Measurements from ENCODE around the gene ARTN.

The ARTN gene

DNA sequence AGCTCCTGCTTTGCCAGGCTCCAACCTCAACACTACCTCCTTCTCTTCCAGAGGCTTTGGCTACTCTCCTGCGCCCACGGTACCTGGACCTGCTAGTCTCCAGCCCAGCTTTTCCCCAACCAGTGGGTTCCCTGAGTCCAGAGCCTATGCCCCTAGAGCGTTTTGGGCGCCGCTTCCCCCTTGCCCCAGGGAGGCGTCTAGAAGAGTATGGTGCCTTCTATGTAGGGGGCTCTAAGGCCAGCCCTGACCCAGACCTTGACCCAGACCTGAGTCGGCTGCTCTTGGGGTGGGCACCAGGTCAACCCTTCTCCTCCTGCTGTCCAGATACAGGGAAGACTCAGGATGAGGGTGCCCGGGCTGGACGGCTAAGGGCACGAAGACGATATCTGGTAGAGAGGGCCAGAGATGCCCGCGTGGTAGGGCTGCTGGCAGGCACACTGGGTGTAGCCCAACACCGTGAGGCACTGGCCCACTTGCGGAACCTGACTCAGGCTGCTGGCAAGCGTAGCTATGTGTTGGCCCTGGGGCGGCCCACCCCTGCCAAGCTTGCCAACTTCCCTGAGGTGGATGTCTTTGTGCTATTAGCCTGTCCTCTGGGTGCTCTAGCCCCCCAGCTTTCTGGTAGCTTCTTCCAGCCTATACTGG is 37.9 kb downstream of the ARTN start:
- DNase-seq (ENCODE audit: low spot score): no peak

GRCh38 chr1:43973981-43974442 is 40.4 kb downstream of the ARTN start:
- DNase-seq (ENCODE audit: low spot score): no peak

DNA sequence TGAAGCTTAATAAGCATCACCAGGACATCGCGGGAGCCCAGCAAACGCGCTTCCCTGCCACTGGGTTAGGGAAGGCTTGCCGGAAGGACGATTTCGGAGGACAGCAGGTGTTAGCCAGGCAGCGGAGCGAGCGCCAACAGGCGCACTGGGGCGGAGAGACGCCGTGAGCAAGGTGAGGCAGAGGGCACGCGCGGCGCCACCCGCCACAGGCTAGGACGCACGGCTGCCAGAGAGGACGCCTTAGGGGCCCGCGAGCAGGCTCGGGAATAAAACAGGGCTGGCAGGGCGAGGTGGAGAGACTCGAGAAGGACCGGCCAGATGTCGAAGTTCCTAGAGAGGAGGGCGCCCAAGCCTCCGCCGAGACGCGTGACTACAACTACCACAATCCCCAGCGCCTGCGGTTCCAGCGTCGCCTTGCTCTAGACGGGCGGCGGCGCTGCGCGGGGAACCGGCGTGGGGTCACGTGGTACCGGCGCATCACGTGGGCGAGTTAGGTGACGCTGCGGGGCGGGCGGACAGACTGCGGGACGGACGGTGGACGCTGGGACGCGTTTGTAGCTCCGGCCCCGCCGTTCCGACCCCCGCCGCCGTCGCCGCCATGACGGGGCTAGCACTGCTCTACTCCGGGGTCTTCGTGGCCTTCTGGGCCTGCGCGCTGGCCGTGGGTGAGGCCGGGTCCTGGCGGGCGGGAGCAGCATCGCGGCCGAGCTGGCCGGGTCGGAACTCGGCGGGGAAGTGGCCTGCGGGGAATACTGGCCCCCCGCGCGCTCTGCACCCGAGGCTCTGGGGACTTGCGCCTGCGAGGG is 41.0 kb downstream of the ARTN start, which contains the start of gene ATP6V0B:
TSS of gene ATP6V0B (plus strand) at position 518 of the 806 bp plus-strand sequence. CDS start at position 599, 81 bp downstream.
- DNase-seq (ENCODE audit: low spot score): peak; percentile 94

GRCh38 chr1:43975249-43975961 is 41.8 kb downstream of the ARTN start:
- DNase-seq (ENCODE audit: low spot score): peak; percentile 73

DNA sequence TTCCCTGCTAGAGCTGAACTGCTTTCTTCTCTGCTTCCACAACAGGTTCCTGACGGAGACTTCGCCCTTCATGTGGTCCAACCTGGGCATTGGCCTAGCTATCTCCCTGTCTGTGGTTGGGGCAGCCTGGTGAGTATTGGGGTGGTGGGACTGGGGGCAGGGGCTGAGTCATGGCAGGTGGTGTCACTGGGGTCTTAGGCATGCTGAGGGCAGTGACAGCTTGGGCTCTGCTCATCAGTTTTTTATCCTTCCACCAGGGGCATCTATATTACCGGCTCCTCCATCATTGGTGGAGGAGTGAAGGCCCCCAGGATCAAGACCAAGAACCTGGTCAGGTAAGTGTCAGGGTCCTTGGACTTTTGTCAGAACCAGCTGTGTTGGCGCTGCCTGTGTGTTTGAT is 42.4 kb downstream of the ARTN start:
- no peak for DNase-seq (ENCODE audit: low spot score)

DNA sequence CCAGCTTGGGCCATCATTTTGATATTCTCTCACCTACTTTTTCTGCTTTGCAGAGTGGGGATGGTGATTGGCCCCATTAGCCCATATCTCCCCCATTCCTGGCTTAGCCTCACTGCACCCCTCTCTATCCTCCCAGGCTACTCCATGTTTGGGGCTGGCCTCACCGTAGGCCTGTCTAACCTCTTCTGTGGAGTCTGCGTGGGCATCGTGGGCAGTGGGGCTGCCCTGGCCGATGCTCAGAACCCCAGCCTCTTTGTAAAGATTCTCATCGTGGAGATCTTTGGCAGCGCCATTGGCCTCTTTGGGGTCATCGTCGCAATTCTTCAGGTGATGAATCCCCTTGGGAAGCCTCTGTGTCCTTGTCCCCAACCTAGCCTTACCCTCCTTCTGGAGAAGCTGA is 43.3 kb downstream of the ARTN start:
- no peak for DNase-seq (ENCODE audit: low spot score)

GRCh38 chr1:43977376-43978263 is 44.0 kb downstream of the ARTN start:
- no peak for DNase-seq (ENCODE audit: low spot score)

DNA sequence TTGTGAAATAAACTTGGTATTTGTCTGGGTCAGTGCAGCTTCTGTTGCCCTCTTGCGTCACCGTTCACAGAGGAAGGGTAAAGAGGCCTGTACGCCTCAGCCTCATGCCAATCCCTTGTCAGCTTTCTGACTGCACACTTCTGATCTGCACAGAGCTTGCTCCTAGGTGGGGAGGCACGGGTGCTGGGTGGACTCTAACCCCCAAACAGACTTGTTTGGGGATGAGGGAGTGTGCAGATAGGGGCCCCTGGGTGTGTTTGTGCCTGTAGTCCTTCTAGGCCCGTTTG is 44.6 kb downstream of the ARTN start:
- DNase-seq (ENCODE audit: low spot score): no peak

DNA sequence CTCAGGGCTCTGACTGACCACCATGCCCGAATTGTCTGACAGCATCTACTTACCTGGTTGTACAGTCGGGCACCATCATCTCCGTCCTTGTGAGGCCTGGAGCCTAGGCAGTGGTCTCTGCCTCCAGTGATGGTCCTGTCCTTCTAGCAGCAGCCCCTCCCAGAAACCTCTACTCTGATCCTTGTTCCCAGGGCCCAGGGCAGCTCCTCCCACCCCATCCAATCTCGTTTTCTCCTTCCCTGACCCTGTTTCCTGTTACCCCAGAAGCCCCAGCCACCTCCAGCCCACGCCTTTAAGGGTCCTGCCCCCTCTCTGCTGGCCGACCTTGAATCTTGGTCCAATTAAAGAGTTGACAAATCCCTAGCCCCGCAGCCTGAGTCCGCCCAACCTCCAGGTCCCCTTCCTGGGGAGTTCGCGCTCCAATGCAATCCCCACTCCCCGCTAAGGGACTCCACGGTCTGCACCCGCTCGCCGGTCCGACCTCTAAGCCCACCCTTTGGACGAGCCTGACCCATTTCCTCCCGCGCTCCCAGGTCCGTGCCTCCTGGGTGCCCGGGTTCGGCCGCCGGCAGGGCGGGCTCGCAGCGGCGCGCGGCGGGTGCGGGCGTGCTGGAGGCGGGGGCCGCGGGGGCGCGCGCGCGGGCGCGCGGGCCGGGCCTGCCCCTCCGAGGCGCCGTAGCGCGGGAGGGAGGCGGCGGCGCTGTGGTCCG is 45.1 kb downstream of the ARTN start, which contains the start of gene B4GALT2:
TSS of gene B4GALT2 (plus strand) at position 660 of the 710 bp plus-strand sequence. CDS start 1,951 bp downstream, outside the sequence.
- peak; percentile 77 for DNase-seq (ENCODE audit: low spot score)

- DNase-seq (ENCODE audit: low spot score): no peak
Observed at GRCh38 chr1:43979261-43979527, 45.6 kb downstream of the ARTN start.

DNA sequence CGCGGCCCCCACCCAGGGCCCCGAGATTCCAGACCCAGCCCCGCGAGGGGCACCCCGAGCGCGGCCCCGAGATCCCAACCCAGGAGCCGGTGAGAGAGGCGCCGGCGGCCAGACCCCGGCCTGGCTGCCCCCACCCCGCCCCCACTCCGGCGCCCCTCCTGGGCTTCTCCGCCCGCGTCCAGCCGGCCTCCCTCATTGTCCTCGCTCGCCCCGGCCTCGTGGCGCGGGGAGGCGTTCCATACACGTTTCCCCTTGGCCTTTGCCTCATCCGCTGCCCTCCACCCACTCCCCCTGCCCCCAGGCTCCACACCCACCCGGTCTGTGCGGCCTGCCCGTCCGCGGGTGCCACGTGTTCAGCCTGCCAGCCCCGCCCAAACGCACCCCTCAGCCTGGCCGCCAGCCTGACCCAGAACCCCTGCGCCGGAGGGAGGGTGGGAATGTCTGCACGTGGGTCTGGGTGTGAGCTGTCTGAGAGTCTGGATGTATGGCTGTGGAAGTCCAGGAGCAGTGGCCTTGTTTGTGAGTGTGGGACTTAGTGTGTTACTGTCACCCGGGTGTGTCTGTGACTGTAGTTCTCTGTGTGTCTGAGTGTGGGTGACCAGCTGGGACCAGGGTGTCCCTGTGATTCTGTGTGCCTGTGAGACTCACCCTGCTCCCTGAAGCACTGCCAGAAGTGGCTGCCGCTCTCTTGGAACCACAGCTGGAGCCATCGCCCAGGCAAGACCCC is 46.1 kb downstream of the ARTN start:
- DNase-seq (ENCODE audit: low spot score): no peak

- no peak for DNase-seq (ENCODE audit: low spot score)
Observed at GRCh38 chr1:43980255-43981134, 46.9 kb downstream of the ARTN start.

DNA sequence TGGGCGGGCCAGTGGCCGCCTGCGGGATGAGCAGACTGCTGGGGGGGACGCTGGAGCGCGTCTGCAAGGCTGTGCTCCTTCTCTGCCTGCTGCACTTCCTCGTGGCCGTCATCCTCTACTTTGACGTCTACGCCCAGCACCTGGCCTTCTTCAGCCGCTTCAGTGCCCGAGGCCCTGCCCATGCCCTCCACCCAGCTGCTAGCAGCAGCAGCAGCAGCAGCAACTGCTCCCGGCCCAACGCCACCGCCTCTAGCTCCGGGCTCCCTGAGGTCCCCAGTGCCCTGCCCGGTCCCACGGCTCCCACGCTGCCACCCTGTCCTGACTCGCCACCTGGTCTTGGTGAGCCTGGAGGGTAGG is 47.5 kb downstream of the ARTN start:
- DNase-seq (ENCODE audit: low spot score): no peak

GRCh38 chr1:43981636-43982035 is 48.0 kb downstream of the ARTN start:
- no peak for DNase-seq (ENCODE audit: low spot score)

GRCh38 chr1:43982241-43982640 is 48.6 kb downstream of the ARTN start:
- no peak for DNase-seq (ENCODE audit: low spot score)

- no peak for DNase-seq (ENCODE audit: low spot score)
Observed at GRCh38 chr1:43982808-43983207, 49.2 kb downstream of the ARTN start.

GRCh38 chr1:43983253-43983899 is 49.8 kb downstream of the ARTN start:
- DNase-seq (ENCODE audit: low spot score): no peak

DNA sequence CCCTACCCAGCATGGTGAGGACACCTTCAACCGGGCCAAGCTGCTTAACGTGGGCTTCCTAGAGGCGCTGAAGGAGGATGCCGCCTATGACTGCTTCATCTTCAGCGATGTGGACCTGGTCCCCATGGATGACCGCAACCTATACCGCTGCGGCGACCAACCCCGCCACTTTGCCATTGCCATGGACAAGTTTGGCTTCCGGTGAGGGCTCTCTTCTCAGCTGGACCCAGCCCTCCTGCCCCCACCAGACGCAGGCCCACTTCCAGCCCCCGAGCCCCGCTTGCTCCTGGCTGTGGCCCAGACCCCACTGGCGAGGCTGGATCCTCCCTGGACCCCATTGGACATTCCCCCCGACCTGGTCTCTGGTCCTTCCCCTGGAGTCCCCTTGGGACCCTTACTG is 51.3 kb downstream of the ARTN start:
- no peak for DNase-seq (ENCODE audit: low spot score)

DNA sequence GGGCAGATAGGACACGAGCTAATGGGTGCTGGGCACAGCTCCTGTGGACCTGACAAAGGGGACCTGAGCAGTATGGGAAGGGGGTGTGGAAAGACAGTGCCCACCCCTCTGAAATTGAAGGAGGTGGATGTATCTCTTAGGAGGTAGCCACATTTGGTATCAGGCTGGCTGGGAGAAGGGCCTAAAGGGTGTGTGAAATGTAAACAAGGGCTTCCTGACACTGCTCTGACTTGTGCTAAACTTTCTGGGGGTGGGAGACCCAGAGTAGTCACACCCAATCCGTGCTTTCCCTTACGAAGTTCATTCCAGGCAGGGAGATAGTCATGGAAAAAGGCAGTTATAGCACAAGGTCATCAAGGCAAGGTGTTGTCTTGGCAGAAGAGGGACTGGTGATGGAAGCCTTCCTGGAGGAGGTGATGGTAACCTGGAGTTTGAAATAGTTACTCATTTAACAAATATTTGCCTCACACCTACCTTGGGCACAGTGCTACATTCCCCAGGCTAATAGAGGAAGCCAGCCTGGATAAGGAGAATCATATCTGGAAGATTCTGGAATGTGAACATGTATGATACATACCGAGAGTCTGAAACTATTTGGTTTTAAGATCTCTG is 52.5 kb downstream of the ARTN start:
- no peak for DNase-seq (ENCODE audit: low spot score)
